Activated naive CD4-positive, alpha-beta T cell (primary cell): ENCODE results near the gene ITPK1.

Experiments used
- DNase-seq, 4 experiments: peaks; one replicate each; lab custom pipeline; 2025; lab: John Stamatoyannopoulos, UW

The ITPK1 gene

DNA sequence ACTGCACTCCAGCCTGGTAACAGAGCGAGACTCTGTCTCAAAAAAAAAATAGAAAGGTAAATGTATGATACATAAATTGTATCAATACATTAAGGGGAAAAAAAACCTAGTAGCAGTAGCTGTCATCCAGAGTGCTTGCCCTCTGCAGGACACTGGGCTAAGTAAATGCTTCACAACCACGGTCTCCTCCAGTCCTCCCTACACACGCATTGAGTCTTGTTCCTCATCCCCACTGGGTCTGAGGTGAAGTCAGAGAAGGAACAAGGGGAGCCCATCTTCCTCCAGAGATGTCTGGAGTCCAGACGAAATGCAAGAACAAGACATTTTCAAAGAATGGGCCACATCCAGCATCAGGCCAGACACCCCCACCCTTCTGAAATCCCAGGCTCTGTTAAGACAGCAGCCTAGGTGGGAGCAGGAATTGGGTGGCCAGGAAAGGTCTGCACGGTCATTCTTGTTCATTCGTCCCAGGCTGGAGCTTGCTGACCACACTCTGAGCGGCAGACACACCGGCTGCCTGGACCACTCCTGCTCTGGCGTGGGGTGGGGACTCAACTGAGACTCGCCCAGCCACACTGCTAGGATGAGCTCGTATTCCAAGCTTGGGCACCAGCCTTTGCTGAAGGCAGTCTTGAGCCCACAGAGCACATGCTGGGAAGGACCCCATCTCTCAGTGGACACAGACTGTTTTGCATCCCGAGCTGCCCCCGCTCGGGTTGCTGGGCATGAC is 147.3 kb downstream of the ITPK1 start:
- no peak for DNase-seq

DNA sequence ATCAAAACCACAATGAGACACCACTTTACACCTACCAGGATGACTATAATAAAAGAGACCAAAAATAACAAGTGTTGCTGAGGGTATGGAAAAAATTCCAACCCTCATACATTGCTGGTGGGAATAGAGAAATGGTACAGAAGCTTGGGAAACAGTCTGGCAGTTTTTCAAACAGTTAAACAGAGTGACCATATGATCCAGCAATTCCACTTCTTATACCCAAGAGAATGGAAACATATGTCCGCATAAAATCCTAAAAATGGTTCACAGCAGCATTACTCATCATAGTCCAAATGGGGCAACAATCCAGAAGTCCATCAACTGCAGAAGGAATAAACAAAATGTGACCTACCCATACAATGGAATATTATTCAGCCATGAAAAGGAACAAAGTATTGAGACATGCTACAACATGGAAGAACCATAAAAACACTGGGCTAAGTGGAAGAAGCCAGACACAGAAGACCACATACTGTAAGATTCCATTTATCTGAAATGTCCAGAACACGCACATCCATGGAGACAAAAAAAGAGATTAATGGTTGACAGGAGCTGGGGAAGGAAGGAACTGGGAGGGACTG is 148.3 kb downstream of the ITPK1 start:
- DNase-seq, result no peak

DNA sequence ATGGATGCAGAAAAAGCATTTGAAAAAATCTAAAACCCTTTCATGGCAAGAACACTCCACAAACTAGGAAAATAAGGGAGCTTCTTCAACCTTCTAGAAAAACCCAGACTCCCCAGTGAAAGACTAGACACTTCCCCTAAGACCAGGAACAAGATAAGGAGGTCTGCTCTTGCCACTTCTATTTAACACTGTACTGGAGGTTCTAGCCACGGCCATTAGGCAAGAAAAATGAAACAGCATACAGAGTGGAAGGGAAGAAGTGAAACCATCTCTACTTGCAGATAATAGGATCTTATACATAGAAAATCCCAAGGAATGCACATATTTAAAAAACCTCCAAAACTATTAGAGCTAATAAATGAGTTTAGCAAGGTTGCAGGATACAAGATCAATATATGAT is 150.4 kb downstream of the ITPK1 start:
- no peak for DNase-seq

DNA sequence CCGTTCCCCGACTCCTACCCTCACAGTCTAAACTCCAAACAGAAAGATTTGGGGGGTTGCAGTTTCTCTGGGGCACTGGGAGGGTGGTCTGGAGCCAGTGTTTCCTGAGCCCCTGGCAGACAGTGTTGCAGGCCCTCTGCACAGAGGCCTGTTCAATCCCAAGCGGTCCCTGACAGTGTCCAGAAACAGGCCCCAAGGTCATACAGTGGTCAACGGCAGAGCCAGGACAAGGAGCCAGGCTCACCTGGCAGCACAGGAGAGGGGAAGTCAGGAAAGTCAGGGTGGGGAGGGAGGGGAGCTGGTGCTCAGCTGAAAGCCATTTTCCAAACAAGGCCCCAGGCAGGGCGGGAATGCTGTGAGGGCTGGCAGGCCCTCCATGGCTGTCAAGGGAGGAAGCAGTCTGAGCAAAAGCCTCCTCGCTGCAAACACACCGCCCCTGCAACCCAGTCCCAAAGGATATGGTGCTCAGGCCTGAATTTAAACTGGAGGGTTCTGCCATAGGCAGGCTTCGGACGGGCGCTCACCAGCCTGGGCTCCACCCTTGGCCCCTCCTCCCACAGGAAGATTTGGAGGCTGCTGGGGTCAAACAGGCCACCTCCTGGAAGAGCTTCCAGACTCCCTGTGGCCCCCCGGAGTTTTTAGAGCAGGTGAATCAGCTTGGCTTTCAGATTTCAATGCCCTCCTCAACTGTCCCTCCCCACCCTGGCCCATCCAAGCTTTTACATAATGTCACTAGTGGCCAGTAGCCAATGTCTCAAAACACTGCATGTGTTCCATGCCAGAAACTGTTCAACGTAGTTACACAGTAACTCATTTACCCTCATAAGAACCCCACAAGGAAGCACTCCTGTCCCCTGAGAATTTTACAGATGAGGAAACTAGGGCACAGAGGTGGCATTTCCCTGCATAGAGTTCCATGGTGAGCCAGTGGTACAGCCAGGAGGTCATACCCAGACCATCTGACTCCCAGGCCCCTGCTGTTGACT is 151.3 kb downstream of the ITPK1 start:
- DNase-seq, result no peak

DNA sequence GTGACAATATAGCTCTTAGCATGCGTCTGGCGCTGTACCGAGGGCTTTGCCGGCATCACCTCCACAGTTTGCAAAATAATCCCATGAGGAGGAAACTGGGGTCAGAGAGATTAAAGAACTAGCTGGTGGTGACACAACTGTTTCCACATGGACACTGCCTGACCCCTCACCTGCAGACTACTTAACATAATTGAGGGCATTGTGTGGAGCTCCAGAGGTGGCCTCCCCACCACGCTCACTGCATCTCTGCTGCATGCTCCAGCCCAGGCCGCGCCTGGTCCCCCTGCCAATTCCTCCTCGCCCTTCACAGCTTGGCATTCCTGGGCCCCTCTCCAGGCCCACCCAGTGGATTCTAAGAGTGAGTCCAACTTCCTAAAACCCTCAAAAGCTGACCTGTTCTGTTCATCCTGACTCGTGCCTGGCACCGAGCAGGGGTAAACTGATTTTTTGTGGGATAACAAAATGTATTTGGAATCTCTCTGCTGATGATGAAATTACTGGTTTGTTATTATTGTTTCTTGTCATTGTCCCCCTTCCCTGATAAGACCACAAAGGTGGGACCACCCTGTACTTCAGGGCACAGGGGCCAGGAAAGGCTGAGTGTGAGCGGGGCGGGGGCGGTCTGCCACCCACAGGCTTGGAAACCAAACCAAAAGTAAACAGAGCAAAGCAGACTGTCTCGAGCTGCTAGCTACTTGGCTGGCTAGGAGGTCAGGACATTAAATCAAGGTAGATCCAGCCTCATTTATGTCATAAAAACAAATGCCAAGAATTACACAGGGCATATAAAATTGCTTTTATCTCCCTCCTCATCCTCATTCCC is 152.2 kb downstream of the ITPK1 start:
- DNase-seq, result no peak

DNA sequence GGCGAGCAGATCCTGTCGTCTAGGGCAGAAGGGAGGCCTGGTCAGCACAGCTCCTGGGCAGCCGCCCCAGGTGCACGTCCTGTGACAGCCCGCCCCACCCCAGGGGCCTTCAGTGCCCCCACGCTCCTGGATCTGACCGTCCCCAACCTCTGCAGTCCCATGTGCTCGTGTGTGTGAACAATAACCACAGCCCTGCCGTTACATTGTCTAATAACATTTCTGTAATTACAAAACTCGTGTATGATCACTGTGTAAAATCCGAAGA is 153.0 kb downstream of the ITPK1 start:
- DNase-seq, result no peak

DNA sequence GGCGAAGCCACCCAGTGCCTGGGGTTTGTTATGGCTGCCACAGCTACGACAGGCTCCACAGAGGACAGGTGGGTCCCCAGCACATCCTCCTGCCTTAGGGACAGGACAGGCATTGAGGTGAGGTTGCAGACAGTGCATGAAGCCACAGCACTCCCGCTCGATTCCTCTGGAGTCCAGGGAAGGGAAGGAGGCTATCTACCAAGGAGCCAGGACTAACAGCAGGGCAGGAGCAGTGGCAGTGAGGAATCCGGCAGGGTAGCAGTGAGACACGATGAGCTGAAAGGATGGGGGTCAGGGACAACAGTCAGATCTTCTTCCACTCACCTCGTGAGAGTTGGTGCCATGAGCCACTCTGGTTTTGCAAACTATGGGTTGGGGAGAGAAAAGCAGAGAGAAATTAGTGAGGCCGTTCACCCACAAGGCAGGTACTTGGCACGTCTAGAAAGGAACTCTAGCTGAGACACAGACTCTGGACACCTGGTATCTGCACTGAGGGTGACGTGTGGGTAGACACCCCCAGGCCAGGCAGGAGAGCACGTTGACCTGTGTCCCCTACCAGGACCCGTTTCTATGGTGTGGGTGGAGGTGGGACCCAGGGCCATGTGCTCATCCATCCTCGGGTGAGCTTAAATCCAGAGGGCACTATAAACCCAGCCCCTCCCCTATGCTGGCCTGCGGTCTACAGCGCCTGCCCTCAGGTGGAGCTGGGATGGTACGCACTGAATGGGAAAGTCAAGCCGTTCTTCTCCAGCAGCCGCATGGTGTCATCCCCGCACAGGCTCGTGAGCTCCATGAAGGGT is 153.5 kb downstream of the ITPK1 start:
- no peak for DNase-seq

DNA sequence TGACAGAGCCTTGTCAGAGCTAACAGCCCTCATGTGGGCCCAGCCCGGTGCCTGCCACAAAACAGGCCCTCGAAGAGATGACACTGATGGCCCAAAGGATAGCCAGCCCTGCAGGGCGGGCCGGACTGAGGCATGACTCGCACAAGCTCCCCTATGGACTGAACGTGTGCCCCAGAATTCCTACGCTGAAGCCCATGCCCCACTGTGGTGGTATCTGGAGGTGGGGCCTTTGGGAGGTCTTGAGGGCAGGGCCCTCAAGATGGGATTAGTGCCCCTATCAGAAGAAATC is 154.2 kb downstream of the ITPK1 start:
- DNase-seq, result no peak

DNA sequence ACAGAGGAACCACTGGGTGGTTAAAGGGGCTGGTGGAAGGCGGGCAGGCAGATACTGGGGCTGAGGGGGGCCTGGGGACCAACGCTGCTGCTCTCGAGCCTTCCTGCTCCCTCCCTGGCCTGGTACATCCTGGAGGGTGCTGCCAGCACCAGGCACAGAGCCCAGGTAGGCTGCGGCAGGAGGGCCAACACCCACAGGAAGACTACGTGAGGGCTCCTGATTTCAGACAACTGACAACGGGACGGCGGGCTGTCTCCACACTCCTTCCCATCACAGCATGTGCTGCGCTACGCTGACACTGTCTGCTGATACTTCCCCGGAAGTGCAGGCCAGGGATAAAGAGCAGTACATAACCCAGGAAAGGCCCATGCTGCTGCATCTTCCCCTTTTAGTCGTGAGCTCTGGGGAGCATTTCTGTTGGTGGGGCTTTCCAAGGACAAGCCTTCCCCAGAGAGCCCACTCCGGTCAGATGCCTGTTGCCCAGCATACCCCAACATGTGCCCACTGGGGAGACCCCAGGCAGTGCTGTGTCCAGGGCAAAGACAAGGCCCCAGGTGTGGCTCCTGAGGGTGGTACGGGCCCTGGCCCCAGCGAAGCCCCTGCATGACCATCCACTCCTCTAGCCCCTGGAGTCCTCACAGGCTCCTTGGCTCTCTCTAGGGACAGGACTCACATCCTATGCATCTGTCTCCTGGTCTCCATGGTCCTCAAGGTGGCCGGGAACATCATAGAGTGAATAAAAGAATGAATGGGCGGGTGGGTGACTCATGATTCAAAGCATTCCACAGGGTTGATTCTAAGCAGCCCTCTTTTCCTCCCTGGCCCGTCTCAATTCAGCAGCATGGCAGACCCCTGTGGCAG is 154.8 kb downstream of the ITPK1 start:
- no peak for DNase-seq

DNA sequence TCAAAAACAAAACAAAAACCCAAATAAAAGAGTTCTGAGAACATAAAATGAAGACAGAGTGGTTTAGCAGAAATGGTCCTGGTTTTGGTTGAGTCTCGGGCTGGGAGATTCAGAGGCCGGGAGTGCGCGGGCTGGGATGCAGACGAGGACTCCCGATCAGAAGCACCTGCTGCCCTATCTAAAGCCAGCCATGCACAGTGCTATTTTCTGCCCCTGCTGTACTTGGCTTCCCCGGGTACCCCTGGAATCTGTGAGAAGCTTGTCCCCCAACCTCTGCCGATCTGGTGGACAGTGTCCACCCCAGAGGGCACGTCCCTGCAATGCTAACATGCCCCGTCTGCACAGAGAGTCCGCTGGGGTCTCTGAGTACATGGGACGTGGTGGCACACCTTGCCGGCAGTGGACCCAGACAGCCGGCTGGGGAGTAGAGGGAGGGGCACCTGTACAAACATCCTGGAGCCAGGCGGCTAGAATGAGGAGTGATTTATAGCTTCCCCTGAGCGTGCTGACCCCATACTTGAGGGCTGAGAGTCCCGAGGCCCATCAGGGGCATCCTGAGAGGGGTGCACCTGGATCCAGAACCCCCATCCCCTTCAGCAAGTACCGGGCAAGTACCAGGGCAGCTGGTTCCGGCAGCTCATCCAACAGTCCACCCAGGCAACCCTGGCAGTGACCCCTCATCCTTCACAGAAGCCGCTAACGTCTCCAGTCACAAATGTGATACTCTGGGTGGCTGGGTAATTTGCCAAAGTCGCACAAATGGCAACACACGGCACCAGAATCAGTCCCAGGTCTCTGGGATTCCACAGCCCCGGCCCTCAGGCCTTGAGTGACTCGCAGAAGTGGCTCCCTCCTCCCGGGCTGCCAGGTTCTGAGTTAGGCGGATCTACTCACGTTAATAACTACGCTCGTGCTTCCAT is 155.7 kb downstream of the ITPK1 start:
- no peak for DNase-seq

DNA sequence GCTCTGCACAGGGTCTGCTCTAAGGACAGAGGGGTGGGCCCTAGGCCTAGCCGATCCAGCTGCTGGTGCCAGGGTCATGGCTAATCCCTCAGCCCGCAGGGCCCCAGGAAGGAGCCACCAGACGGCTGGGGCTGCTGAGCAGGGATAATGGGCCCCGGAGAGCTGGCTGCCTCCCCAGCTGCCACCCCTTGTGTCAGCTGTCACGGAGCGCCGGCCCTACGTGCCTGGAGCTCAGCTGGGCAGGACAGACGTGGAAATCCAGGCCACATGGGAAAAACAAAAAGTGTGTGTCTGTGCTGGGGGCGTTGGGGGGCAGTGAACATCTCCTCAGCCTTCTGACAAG is 156.6 kb downstream of the ITPK1 start:
- DNase-seq, result no peak

DNA sequence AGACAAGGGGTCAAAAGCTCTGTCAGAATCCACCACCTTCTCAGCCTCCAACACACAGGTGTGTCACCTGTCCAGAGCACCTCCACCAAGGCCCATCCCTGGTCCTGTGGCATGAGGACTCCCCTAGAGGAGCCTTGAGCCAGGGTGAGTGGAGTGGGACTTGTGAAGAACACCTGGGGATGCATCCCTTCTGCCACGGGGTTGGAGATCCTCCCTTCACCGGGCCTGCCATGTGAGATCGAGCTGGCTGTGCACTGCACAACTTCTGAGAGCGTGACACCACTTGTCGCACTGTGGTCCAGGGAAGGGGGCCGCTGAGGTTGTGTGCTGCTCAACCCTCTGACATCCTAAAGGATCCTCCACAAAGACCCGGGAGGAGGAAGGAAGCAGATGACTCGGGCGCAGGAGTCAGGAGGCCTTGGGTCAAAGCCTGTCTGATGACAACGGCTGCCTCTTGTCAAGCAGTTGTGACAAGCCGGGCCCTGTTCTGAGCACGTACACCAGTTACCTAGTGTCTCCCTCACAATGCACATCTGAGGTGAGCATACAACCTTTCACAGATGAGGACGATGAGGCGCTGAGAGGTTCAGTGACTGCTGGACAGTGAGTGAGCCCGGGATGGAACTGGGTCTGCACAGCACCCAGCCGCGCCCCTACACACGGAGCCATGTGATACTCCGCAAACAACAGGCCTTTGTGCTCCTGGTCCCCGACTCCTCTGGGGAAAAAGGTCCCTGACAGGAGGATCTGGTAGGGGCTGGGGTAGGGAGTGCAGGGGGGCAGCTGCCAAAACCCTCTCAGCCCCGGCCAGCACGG is 157.1 kb downstream of the ITPK1 start:
- DNase-seq, result no peak

DNA sequence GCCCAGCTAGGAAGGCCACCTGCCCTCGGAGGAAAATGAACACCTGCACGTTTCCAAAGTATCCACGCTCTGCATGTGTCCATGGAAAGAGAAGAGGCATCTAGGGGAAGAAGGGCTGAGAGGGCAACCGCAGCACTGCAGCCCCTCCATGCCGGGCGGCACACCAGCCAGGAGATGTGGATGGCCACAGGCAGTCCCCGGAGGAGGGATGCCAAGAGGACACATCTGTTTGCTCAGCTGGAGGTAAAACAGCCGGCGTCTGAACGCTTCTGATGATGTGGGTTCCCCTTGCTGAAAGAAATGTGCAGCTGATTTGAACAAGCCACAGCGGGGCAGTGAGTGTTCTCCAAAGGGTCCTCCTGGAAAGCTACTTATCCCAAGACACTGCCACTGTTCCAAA is 158.8 kb downstream of the ITPK1 start:
- DNase-seq, result no peak

DNA sequence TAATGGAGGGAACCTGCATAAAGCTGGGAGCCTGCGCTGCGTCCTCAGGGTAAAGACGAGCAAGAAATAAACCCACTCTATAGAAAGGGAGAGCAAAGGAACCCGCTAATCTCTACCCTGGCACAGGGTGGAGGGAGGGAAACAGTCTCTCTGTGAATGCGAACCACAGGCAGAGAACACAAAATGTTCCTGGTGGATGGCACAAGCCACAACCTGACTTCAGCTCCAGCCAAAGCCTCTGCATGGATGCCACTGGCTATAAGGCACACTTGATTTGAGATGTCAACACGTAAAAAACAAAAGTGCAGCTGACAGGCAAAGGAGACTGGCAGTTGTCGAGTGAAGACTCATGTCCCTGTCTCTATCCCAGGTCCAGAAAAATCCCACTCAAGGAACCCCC is 160.3 kb downstream of the ITPK1 start:
- no peak for DNase-seq

DNA sequence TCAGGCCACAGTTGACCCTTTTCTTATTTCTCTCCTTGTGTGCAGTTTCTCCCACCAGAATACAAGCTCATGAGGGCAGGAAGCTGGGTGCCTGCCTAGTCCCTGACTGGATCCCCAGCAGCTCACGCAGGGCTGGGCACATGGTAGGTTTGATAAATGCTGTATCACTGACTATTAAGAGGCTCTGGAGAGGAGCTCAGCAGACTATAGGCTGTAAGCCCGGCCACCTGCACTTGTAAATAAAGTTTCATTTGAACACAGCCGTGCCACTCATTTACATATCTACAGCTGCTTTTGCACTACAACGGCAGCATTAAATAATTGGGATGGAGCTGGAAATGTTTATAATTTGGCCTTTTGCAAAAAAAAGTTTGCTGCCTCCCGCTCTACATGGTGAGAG is 160.8 kb downstream of the ITPK1 start:
- no peak for DNase-seq

DNA sequence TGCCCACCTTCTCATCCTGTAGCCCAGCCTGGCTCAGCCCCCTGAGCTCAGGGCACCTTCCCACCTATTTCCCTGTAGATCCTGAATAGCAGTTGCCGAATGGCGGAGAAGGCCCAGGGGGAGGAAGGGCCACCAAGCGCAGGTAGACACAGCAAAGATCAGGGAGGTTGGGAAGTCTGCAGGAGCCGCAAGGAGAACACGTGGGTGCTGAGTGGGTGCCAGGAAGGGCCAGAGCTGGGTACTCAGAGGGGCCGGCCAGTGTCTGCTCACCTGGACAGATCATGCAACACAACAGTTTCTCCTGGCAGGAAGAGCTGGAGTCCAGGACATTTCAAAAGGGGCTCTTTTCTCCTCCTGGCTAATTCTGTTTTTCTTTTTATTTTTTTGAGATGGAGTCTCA is 162.2 kb downstream of the ITPK1 start:
- no peak for DNase-seq

DNA sequence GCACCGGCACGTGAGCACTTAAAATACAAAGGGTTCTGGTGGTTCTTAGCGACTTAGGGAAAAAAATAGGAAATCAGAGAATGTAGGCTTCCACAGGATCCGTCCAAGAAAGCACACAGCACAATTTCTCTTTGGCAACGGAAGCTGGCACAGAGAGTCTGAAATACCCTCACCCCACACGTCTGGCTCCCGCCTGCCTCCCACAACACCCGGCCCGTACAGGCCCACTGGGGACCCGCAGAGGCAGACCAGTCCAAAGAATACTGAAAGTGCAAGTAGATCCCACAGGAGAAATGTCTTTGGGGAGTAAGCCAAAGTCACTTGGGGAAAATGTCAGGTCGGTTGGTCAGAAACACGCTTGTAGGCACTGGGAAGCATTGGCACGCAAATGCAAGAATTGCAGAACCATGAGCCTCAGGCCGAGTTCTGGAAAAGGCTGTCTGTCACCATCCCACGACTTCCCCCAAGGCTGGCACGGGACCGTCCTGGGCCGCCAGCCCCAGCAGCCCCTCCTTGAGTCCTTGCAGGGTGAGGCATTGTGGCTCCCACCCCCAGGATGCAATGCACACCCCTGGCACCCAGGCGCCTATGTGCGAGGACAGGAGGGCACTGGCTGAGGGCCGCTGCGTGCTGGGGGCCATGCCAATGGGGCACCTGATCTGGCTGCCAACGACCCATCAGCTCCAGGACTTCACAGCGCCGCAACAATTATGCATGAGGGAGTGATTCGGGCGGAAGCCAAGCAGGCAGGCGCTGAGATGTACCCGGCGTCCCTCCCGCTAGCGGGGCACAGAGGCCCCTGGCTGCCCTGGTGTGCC is 163.0 kb downstream of the ITPK1 start:
- no peak for DNase-seq

DNA sequence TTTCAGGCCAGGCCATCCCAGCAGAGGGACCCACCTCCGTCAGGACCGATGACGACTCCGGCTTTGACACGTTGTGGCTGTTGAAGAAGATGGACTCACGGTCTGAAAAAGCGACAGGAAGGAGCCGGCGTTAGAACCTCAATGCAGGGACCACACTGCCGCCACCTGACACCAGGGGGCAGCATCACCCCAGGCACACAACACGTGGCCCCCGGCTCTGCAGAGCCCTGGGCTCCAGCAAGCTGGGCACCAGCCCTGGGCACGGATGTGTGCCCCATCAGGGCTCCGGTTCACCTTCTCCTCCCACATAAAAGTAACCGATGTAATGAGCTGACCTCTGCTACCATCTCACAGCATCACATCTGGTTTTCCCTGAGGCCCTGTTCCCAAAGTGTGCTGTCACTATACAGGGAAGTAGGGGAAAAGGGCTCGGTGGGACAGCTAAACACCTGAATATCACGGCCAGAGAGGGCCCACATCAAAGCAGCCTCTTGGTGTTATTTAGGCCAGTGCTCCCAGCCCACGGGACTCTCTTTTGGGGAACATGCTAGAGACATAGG is 163.7 kb downstream of the ITPK1 start:
- DNase-seq, result peak; percentile 67 to 79 (median 72)
